GM12878 (cell line): ENCODE data around the gene VEGFD.

ENCODE experiments used
- CTCF ChIP-seq, 3 experiments: IDR thresholded peaks in 2 of 3; conservative IDR thresholded peaks in 1 of 3; 2 replicates each; pipeline ENCODE4 v1.5.1; 2011; ENCODE audit warnings: low read depth in 3 of 3, low read length in 3 of 3, mild to moderate bottlenecking in 3 of 3, control low read depth in 2 of 3, moderate library complexity in 2 of 3, inconsistent platforms in 1 of 3, mixed read lengths in 1 of 3; ENCODE audit not compliant: control insufficient read depth in 2 of 3, insufficient read depth in 1 of 3; ENCODE audit errors: extremely low read depth in 1 of 3
- GABPA ChIP-seq: IDR thresholded peaks from 2 replicates; pipeline ENCODE4 v1.6.1; 2014; ENCODE audit warnings: antibody characterized with exemption, low read depth, mild to moderate bottlenecking, inconsistent platforms
- MYB ChIP-seq: fragments of 150-350 bp; IDR thresholded peaks from 2 replicates; pipeline ENCODE4 v1.6.1; 2014; ENCODE audit warnings: mild to moderate bottlenecking, low read depth, low read length, borderline replicate concordance
- PAX8 ChIP-seq: fragments of 450-650 bp; IDR thresholded peaks from 2 replicates; pipeline ENCODE4 v1.6.1; 2017; ENCODE audit warnings: mild to moderate bottlenecking, moderate library complexity
- POLR2AphosphoS5 ChIP-seq: IDR thresholded peaks from 2 replicates; pipeline ENCODE4 v1.6.1; 2011; ENCODE audit warnings: mild to moderate bottlenecking, low read length, inconsistent platforms
- RCOR1 ChIP-seq: conservative IDR thresholded peaks from 2 replicates; pipeline ENCODE4 v1.6.1; 2012; ENCODE audit warnings: low read depth, low read length, improper control_type of control experiment
- SRF ChIP-seq, 2 experiments: IDR thresholded peaks; 2 replicates each; pipeline ENCODE4 v1.6.1; 2011; ENCODE audit warnings: low read depth in 2 of 2, low read length in 2 of 2, mild to moderate bottlenecking in 1 of 2, moderate library complexity in 1 of 2
- TCF3 ChIP-seq: IDR thresholded peaks from 2 replicates; pipeline ENCODE4 v1.6.1; 2012; ENCODE audit warnings: low read depth, mild to moderate bottlenecking, low read length, borderline replicate concordance; ENCODE audit not compliant: insufficient read depth
- USF2 ChIP-seq: IDR thresholded peaks from 2 replicates; pipeline ENCODE4 v1.6.1; 2011; ENCODE audit warnings: low read depth, low read length, improper control_type of control experiment, borderline replicate concordance
- ZNF687 ChIP-seq: fragments of 450-650 bp; IDR thresholded peaks from 2 replicates; pipeline ENCODE4 v1.6.1; 2017; ENCODE audit warnings: mild to moderate bottlenecking, moderate library complexity

GRCh38 chrX:15320297-15320696 is 63.9 kb downstream of the VEGFD start:
- TF ChIP-seq SRF (IDR thresholded peaks at IDR 0.05; ENCODE audit: low read depth in 2 of 2, low read length in 2 of 2) (no peak), GABPA (no peak), MYB (no peak), PAX8 (no peak), ZNF687 (no peak), TCF3 (no peak), RCOR1 (no peak), USF2 (no peak), POLR2AphosphoS5 (no peak), CTCF (IDR thresholded peaks at IDR 0.05 in 2 of 3, conservative IDR thresholded peaks at IDR 0.05 in 1 of 3; ENCODE audit: control insufficient read depth in 2 of 3, extremely low read depth in 1 of 3, insufficient read depth in 1 of 3, low read depth in 3 of 3, low read length in 3 of 3) (no peak)
